Stimulated activated CD8-positive, alpha-beta memory T cell treated with anti-CD3 and anti-CD28 coated beads, Interleukin-12 subunit alpha, Interleukin-12 subunit beta, amount 100 ng/mL, for 24 hours (primary cell): ENCODE results near the gene TUFT1.

ENCODE experiments used
- DNase-seq: peaks from one replicate; pipeline ENCODE4 v3.0.0-alpha.2; 2020; ENCODE audit errors: extremely low read depth

The TUFT1 gene, protein sequence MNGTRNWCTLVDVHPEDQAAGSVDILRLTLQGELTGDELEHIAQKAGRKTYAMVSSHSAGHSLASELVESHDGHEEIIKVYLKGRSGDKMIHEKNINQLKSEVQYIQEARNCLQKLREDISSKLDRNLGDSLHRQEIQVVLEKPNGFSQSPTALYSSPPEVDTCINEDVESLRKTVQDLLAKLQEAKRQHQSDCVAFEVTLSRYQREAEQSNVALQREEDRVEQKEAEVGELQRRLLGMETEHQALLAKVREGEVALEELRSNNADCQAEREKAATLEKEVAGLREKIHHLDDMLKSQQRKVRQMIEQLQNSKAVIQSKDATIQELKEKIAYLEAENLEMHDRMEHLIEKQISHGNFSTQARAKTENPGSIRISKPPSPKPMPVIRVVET

DNA sequence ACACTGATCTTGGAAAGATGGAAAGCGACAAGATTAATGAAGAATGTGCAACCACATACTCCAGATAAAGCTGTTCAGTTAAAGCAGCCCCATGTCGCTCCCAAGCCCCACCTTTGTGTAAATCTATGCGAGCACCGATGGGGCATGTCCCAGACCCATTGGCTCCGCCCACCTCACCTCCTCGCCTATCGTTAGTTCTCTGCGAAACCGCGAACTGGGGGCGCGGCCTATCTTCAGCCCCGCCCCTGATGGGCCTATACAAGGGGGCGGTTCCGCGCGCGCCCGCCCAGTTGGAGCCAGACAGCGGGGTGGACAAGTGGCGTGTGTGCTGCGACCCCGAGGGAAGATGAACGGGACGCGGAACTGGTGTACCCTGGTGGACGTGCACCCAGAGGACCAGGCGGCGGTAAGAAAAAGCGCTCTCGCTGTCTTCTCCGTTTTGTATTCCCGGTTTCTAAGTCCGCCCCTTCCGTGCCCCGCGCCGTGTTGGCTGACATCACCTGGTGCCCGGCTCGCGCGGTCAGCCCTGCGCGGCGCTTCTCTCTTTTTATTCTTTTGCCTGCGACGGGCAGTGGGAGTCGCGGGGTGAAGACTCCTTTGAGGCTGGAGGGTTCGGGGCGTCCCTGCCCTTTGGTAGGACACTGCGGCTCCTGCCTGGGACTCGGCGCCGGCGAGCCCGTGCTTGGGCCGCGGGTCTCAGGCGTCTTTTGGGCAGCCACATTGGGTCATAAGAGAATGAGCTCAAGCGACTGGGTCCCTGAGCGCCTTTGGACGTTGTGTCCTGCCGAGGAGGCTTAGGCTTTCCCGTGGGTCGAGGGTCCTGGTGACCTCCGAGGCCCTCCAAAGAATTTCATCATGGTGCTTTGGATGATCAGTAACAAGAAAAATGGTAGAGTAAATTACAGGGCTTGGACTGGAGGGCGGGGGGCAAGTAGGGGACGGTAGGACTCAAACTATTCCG is at the start of gene TUFT1:
TSS of gene TUFT1 (plus strand) at position 289 of the 961 bp plus-strand sequence. CDS start at position 347, 58 bp downstream.
- DNase-seq, result peak; percentile 82

DNA sequence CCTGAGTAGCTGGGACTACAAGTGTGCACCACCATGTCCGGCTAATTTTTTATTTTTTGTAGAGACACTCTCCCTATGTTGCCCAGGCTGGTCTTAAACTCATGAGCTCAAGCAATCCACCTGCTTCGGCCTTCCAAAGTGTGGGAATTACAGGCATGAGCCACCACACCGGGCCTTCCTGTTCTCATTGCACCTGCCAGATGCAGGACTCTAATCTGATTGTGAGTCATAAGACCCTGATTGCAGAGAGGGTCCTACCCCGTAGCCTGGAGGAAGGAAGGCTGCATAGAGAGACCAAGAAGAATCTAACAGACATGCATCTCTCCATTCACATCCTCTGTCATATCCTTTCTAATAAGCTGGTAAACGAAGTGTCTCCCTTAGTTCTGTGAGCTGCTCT is 48.5 kb upstream of the TUFT1 start:
- no peak for DNase-seq

DNA sequence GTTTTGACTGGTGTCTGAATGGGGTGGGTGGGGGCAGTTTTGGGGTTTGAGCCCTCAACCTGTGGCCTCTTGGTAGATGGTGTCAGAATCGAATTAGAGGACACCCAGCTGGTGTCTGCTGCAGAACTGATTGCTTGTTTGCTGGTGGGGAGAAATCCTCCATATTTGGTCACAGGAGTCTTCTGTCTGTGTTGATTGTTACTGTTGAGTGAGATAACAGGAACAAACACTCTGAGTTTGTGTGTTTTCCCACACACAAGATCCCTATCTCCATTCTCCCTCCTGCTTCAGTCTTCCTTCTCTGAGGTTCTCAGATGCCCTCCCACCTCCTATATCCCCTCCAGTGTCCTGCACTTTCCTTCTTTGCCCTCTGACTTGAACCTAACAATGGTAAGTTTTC is 48.0 kb upstream of the TUFT1 start:
- DNase-seq, result no peak

DNA sequence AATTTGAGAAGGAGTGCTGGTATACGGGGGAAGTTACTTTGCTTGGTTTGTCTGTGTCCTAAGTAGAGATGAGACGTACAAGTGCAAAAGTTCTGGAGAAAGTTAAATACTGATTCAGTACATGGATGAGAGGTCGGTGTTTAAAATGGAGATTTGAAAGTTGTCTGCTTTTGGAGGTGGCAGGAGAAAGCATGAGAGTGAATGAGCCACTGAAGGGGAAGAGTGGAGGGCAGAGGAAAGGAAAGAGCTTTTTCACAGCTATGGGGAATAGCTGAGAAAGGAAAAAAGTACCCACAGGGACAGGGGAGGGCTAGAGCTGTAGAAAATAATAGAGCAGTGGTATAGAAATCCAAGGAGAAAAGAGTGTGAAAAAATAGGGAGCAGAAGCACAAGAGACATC is 47.1 kb upstream of the TUFT1 start:
- no peak for DNase-seq

GRCh38 chr1:151494741-151495281 is 45.3 kb upstream of the TUFT1 start:
- no peak for DNase-seq

- DNase-seq, result no peak
Observed at GRCh38 chr1:151495316-151495715, 44.8 kb upstream of the TUFT1 start.

DNA sequence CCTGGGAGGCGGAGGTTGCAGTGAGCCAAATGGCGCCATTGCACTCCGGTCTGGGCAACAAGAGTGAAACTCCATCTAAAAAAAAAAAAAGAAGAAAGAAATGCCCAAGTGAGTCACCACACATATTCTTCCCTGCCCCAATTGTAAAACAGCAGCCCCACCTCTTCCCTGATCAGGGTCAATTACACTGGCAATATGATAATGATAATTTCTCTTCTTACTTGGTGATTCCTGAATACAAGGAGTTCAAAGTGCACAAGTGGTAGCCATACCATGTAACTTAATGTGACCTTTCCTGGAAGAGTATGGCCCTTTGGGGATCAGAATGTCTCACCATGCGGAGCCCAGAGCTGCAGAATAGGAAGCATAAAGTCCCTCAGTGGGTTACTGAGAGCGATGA is 40.7 kb upstream of the TUFT1 start:
- DNase-seq, result no peak

- no peak for DNase-seq
Observed at GRCh38 chr1:151499930-151500329, 40.2 kb upstream of the TUFT1 start.

- DNase-seq, result no peak
Observed at GRCh38 chr1:151501474-151501873, 38.6 kb upstream of the TUFT1 start.

- no peak for DNase-seq
Observed at GRCh38 chr1:151502035-151502700, 37.9 kb upstream of the TUFT1 start.

- no peak for DNase-seq
Observed at GRCh38 chr1:151502859-151503780, 37.0 kb upstream of the TUFT1 start.

- DNase-seq, result no peak
Observed at GRCh38 chr1:151504252-151504651, 35.9 kb upstream of the TUFT1 start.

DNA sequence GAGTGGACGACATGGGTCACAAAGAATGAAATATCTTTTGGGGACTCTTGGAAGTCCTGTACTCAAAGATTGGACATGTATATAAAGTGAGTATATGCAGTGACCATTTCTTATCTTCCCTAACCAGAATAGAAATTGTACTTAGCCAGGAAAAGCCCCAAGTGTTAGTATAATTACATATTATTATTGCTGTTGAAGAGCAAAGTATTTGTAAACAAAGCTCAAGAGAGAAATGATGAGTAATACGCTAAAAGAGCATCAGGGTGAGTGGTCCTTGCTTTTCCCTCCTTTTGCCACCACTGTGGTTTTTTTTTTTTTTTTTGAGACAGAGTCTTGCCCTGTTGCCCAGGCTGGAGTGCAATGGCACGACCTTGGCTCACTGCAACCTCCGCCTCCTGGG is 35.4 kb upstream of the TUFT1 start:
- no peak for DNase-seq

- DNase-seq, result no peak
Observed at GRCh38 chr1:151508833-151509232, 31.3 kb upstream of the TUFT1 start.

GRCh38 chr1:151509350-151510019 is 30.6 kb upstream of the TUFT1 start:
- DNase-seq, result no peak

DNA sequence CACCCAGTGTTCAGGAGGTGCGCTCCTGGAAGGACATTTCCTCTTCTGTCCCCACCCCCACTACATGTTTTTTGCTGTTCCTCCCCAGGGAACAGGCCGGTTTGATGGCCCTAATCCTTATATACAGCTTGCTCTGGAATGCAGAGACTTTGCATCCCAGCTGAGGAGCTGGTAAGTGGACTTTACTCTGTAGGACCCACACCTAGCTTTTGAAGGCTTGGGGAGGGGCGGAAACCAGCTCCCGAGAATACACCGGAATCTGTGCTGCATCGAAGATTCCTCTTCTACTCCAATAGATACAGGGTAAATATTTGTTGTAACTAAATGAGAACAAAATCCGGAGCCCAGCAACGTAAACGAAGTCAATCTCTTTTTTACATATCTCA is 30.1 kb upstream of the TUFT1 start:
- DNase-seq, result no peak

- DNase-seq, result no peak
Observed at GRCh38 chr1:151510614-151510956, 29.5 kb upstream of the TUFT1 start.

DNA sequence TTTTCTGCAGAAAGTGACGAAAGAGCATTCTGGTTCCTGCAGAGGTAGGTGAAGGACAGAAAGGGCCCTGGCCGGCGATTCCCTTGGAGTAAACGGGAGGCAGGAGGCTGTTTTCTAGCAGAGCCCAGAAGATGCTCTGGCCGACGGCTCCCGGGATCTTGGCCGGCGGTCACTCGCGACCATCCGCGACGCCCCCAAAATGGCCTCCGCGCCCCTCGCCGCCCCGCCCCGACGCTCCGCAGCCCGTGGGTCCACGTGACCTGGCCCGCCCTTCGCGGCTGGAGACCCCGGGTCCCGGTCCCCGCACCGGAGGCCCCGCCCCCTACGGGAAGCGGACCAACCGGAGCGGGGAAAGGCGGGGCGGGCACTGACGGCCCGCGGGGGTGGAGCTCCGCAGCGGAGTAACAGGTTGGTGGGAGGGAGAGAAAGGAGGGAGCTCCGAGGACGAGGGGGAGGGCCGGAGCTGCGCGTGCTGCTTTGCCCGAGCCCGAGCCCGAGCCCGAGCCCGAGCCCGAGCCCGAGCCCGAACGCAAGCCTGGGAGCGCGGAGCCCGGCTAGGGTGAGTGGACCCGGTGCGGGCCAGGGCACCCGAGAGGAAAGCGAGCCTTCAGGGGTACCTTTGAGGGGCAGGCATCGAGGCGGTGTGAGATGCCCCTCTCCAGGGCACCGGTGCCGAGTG is 29.0 kb upstream of the TUFT1 start, which contains the start of gene CGN:
TSS of gene CGN (plus strand) at position 431 of the 679 bp plus-strand sequence. CDS start 7,133 bp downstream, outside the sequence.
- DNase-seq, result peak; percentile 60

- DNase-seq, result no peak
Observed at GRCh38 chr1:151511636-151512215, 28.4 kb upstream of the TUFT1 start.
